HepG2 (cell line): ENCODE measurements around the gene P2RY11. TPM values are rescaled to one million over a fixed set of nuclear protein-coding genes. Genes with fewer than 3 reads are reported as not detected.

ENCODE experiments used
- ATAC-seq: fragments of 200-7000 bp; cut with Tn5 transposase; 3 replicates; pipeline ENCODE4 v1.9.1; 2020; ENCODE audit warnings: mild to moderate bottlenecking, moderate library complexity
- BruUV-seq: library from RNA; stranded (reverse); fragments of 400-500 nt; replicated peaks from 2 replicates; lab custom pipeline; 2021; lab: Mats Ljungman, UMichigan
- CTCF ChIA-PET: fragments of 300-600 bp; formaldehyde crosslinking; extraction: SDS; loops from one replicate; lab custom pipeline; 2021; ENCODE audit warnings: low total read pairs, inconsistent platforms, low intra/inter-chr PET ratio; lab: Yijun Ruan, JAX
- POLR2A ChIA-PET: fragments of 350-600 bp; sonication (Branson Sonifier 250); formaldehyde crosslinking; loops from one replicate; lab custom pipeline; 2020; ENCODE audit warnings: antibody characterized with exemption, inconsistent platforms; lab: Yijun Ruan, JAX
- DNase-seq: peaks from one replicate; pipeline ENCODE4 v3.0.0-alpha.2; 2015; ENCODE audit warnings: low spot score
- FAIRE-seq: peaks from 3 replicates; lab custom pipeline; 2011; peaks lifted over from hg19 to GRCh38; lab: Jason Lieb, UNC
- H2AFZ ChIP-seq: one replicate; pipeline ENCODE4 v1.6.1; 2011; ENCODE audit warnings: low read length, inconsistent platforms
- H3K27ac ChIP-seq: fragments of 300-600 bp; 3 replicates; pipeline ENCODE4 v1.8.0; 2011; ENCODE audit warnings: mixed run types, mild to moderate bottlenecking, mixed read lengths, low read length, inconsistent platforms; ENCODE audit not compliant: insufficient read depth; ENCODE audit errors: extremely low read length
- H3K27me3 ChIP-seq, 2 experiments: fragments of 200-600 bp in 1 of 2; 2 replicates in 1 of 2; 3 replicates in 1 of 2; pipeline versions ENCODE4 v1.6.0 to v1.8.0; 2011; ENCODE audit warnings: low read length in 2 of 2, mild to moderate bottlenecking in 2 of 2, moderate library complexity in 2 of 2, inconsistent platforms in 1 of 2; ENCODE audit not compliant: insufficient read depth in 2 of 2, control insufficient read depth in 1 of 2
- H3K36me3 ChIP-seq, 2 experiments: fragments of 200-600 bp in 1 of 2; replicated peaks in 1 of 2; 2 replicates in 1 of 2; 3 replicates in 1 of 2; pipeline versions ENCODE4 v1.5.1 to v1.8.0; 2011; ENCODE audit warnings: low read length in 2 of 2, inconsistent platforms in 1 of 2; ENCODE audit not compliant: insufficient read depth in 2 of 2, control insufficient read depth in 1 of 2
- H3K4me1 ChIP-seq: 2 replicates; pipeline ENCODE4 v1.5.1; 2012; ENCODE audit warnings: low read length, inconsistent platforms; ENCODE audit not compliant: insufficient read depth
- H3K4me2 ChIP-seq: 2 replicates; pipeline ENCODE4 v1.6.0; 2011; ENCODE audit warnings: low read depth, low read length, inconsistent platforms
- H3K4me3 ChIP-seq, 3 experiments: fragments of 200-600 bp in 1 of 3; sonication (generic), shearing (Covaris generic) in 1 of 3; replicated peaks in 1 of 3; 2 replicates each; pipeline ENCODE4 v1.5.1; 2011 to 2016; ENCODE audit warnings: low read length in 3 of 3, inconsistent platforms in 2 of 3, low read depth in 2 of 3, mild to moderate bottlenecking in 2 of 3, control low read depth in 1 of 3, mixed read lengths in 1 of 3; ENCODE audit not compliant: insufficient read depth in 1 of 3
- H3K79me2 ChIP-seq: one replicate; pipeline ENCODE4 v1.6.1; 2011; ENCODE audit warnings: low read length, inconsistent platforms; ENCODE audit not compliant: insufficient read depth
- H3K9ac ChIP-seq: 2 replicates; pipeline ENCODE4 v1.6.0; 2011; ENCODE audit warnings: mild to moderate bottlenecking, low read depth, low read length, inconsistent platforms; ENCODE audit not compliant: insufficient read depth
- H3K9me3 ChIP-seq: 2 replicates; pipeline ENCODE4 v1.5.1; 2012; ENCODE audit warnings: mild to moderate bottlenecking, low read length
- H4K20me1 ChIP-seq: 2 replicates; pipeline ENCODE4 v1.6.0; 2011; ENCODE audit warnings: inconsistent platforms, mild to moderate bottlenecking, low read length, moderate library complexity; ENCODE audit not compliant: insufficient read depth
- CBX2 ChIP-seq, 2 experiments: fragments of 200-600 bp in 1 of 2; sonication (generic); formaldehyde crosslinking in 1 of 2; IDR thresholded peaks; 2 replicates each; pipeline versions ENCODE4 v1.7.0 to v1.8.1; 2018 to 2022; ENCODE audit warnings: low read depth in 2 of 2, low read length in 1 of 2, mild to moderate bottlenecking in 1 of 2, missing genetic modification reagents in 1 of 2
- CENPX ChIP-seq: sonication (generic); formaldehyde crosslinking; IDR thresholded peaks from 2 replicates; pipeline ENCODE4 v1.9.0; 2021; ENCODE audit warnings: mild to moderate bottlenecking, missing genetic modification reagents, moderate library complexity
- DR1 ChIP-seq: sonication (generic); formaldehyde crosslinking; IDR thresholded peaks from 2 replicates; pipeline ENCODE4 v1.8.0; 2021; ENCODE audit warnings: mild to moderate bottlenecking, missing genetic modification reagents, inconsistent platforms
- FOXA3 ChIP-seq: IDR thresholded peaks from 2 replicates; pipeline ENCODE4 v1.6.1; 2016; ENCODE audit warnings: missing genetic modification reagents, missing compliant biosample characterization
- HNRNPLL ChIP-seq: fragments of 200-400 bp; formaldehyde crosslinking; IDR thresholded peaks from 2 replicates; pipeline ENCODE4 v1.6.1; 2017; ENCODE audit warnings: mild to moderate bottlenecking, low read depth, low read length; ENCODE audit not compliant: poor library complexity, severe bottlenecking
- KMT2A ChIP-seq: sonication (generic); formaldehyde crosslinking; IDR thresholded peaks from 2 replicates; pipeline ENCODE4 v1.4.0; 2020; ENCODE audit warnings: missing genetic modification reagents
- PHF5A ChIP-seq: IDR thresholded peaks from one replicate; pipeline ENCODE4 v1.6.1; 2018; ENCODE audit warnings: low read depth, missing genetic modification reagents; ENCODE audit not compliant: unreplicated experiment
- XRCC5 ChIP-seq: fragments of 200-400 bp; formaldehyde crosslinking; optimal IDR thresholded peaks from 2 replicates; pipeline ENCODE3; 2017; ENCODE audit warnings: mild to moderate bottlenecking, low read length
- ZNF629 ChIP-seq: sonication (generic); formaldehyde crosslinking; conservative IDR thresholded peaks from 2 replicates; pipeline ENCODE4 v1.5.0; 2020; ENCODE audit warnings: missing genetic modification reagents
- ZNF672 ChIP-seq: sonication (generic); formaldehyde crosslinking; IDR thresholded peaks from 2 replicates; pipeline ENCODE4 v1.8.1; 2022; ENCODE audit warnings: missing genetic modification reagents
- WGBS: methylation state at CpG from one replicate; pipeline ENCODE4 v1.1.6; 2017; ENCODE audit warnings: low lambda C conversion rate; 5-methylcytosine and 5-hydroxymethylcytosine counted together
- in situ Hi-C: cut with HindIII; loops from 2 replicates; pipeline ENCODE4 v1.10.0; 2017; ENCODE audit warnings: low pct_unique_long_range_greater_than_20kb; ENCODE audit not compliant: extremely low pct_ligation_motif_present
- intact Hi-C: fragments of 100-400 bp; cut with micrococcal nuclease; formaldehyde crosslinking; loops from one replicate; pipeline ENCODE4 v1.10.0; 2022; ENCODE audit not compliant: unreplicated experiment
- polyA plus RNA-seq, 8 experiments: library from polyadenylated mRNA; depleted of rRNA in 3 of 8; stranded (reverse) in 7 of 8; unstranded in 1 of 8; fragments of >200 nt; fragmentation: Illumina TruSeq in 4 of 8; extraction: Trizol in 4 of 8; gene quantifications; 2 replicates each; pipeline versions ENCODE4 v1.2.1 to v1.2.3, GENCODE V29; 2011 to 2016; ENCODE audit warnings: low read depth in 4 of 8, missing spikeins in 1 of 8, mixed read lengths in 1 of 8; ENCODE audit not compliant: insufficient read depth in 1 of 8
- total RNA-seq, 5 experiments: library from RNA; depleted of rRNA; stranded (reverse); fragments of >200 nt; fragmentation: Illumina TruSeq; extraction: Trizol; gene quantifications; 2 replicates each; pipeline ENCODE4 v1.2.3, GENCODE V29; 2016; ENCODE audit warnings: low read depth in 1 of 5
- TF ChIP-seq, protein P1 (sequence below): sonication (generic); formaldehyde crosslinking; IDR thresholded peaks from 2 replicates; pipeline ENCODE4 v1.5.0; 2020; ENCODE audit warnings: mild to moderate bottlenecking, missing genetic modification reagents, moderate library complexity
- TF ChIP-seq, protein P2 (sequence below): IDR thresholded peaks from 2 replicates; pipeline ENCODE4 v1.6.1; 2016; ENCODE audit warnings: low read depth, control low read depth
- TF ChIP-seq, protein P3 (sequence below): sonication (generic); formaldehyde crosslinking; IDR thresholded peaks from 2 replicates; pipeline ENCODE4 v1.4.0; 2020; ENCODE audit warnings: mild to moderate bottlenecking, missing genetic modification reagents
- TF ChIP-seq, protein P4 (sequence below): fragments of 450-650 bp; IDR thresholded peaks from 2 replicates; pipeline ENCODE4 v1.6.1; 2017; ENCODE audit warnings: mild to moderate bottlenecking

P2RY11 gene
- total and polyA plus RNA-seq, 2 of the 13 experiments (the other 11 are each of a cell fraction or from before 2014, with no cell fraction given), result 4.0 to 7.8 TPM

DNA sequence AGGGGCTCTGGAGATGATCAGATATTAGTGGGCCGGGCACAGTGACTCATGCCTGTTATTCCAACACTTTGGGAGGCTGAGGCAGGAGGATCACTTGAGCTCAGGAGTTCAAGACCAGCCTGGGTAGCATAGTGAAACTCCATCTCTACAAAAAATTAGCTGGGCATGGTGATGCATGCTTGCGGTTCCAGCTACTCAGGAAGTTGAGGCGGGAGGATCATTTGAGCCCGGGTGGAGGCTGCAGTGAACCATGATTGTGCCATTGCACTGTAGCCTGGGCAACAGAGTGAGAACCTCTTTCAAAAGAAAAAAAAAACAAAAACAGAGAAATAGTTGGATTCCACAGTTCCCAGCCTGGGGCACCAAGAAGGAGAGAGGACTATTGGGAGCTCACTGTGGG lies 43.3 kb upstream of the P2RY11 start:
- Histone ChIP-seq H3K36me3 (no peaks in the 10 kb centered on the region), H3K9me3 (no peaks in the 10 kb centered on the region)
- no peak for FAIRE-seq
- TF ChIP-seq, protein P1, sequence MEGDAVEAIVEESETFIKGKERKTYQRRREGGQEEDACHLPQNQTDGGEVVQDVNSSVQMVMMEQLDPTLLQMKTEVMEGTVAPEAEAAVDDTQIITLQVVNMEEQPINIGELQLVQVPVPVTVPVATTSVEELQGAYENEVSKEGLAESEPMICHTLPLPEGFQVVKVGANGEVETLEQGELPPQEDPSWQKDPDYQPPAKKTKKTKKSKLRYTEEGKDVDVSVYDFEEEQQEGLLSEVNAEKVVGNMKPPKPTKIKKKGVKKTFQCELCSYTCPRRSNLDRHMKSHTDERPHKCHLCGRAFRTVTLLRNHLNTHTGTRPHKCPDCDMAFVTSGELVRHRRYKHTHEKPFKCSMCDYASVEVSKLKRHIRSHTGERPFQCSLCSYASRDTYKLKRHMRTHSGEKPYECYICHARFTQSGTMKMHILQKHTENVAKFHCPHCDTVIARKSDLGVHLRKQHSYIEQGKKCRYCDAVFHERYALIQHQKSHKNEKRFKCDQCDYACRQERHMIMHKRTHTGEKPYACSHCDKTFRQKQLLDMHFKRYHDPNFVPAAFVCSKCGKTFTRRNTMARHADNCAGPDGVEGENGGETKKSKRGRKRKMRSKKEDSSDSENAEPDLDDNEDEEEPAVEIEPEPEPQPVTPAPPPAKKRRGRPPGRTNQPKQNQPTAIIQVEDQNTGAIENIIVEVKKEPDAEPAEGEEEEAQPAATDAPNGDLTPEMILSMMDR (CRISPR knock-in tag), result no peak
- TF ChIP-seq, protein P2, sequence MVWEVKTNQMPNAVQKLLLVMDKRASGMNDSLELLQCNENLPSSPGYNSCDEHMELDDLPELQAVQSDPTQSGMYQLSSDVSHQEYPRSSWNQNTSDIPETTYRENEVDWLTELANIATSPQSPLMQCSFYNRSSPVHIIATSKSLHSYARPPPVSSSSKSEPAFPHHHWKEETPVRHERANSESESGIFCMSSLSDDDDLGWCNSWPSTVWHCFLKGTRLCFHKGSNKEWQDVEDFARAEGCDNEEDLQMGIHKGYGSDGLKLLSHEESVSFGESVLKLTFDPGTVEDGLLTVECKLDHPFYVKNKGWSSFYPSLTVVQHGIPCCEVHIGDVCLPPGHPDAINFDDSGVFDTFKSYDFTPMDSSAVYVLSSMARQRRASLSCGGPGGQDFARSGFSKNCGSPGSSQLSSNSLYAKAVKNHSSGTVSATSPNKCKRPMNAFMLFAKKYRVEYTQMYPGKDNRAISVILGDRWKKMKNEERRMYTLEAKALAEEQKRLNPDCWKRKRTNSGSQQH (CRISPR knock-in tag), result no peak
- no peak for TF ChIP-seq PHF5A (CRISPR knock-in tag)
- no peak for TF ChIP-seq CBX2 (IDR thresholded peaks at IDR 0.05; ENCODE audit: low read depth, low read length)
- TF ChIP-seq CBX2 (CRISPR knock-in tag; IDR thresholded peaks at IDR 0.05; ENCODE audit: low read depth), result no peak
- TF ChIP-seq ZNF672 (CRISPR knock-in tag), result no peak
- TF ChIP-seq DR1, result no peak
- no peak for TF ChIP-seq CENPX (CRISPR knock-in tag)
- TF ChIP-seq FOXA3, result no peak
- no peak for TF ChIP-seq XRCC5
- no peak for TF ChIP-seq KMT2A (CRISPR knock-in tag)
- TF ChIP-seq HNRNPLL, result no peak
- TF ChIP-seq, protein P3, sequence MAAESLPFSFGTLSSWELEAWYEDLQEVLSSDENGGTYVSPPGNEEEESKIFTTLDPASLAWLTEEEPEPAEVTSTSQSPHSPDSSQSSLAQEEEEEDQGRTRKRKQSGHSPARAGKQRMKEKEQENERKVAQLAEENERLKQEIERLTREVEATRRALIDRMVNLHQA (CRISPR knock-in tag), result no peak
- no peak for TF ChIP-seq ZNF629 (CRISPR knock-in tag)
- TF ChIP-seq, protein P4, sequence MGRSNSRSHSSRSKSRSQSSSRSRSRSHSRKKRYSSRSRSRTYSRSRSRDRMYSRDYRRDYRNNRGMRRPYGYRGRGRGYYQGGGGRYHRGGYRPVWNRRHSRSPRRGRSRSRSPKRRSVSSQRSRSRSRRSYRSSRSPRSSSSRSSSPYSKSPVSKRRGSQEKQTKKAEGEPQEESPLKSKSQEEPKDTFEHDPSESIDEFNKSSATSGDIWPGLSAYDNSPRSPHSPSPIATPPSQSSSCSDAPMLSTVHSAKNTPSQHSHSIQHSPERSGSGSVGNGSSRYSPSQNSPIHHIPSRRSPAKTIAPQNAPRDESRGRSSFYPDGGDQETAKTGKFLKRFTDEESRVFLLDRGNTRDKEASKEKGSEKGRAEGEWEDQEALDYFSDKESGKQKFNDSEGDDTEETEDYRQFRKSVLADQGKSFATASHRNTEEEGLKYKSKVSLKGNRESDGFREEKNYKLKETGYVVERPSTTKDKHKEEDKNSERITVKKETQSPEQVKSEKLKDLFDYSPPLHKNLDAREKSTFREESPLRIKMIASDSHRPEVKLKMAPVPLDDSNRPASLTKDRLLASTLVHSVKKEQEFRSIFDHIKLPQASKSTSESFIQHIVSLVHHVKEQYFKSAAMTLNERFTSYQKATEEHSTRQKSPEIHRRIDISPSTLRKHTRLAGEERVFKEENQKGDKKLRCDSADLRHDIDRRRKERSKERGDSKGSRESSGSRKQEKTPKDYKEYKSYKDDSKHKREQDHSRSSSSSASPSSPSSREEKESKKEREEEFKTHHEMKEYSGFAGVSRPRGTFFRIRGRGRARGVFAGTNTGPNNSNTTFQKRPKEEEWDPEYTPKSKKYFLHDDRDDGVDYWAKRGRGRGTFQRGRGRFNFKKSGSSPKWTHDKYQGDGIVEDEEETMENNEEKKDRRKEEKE, result no peak
- TF ChIP-seq, all 625 proteins: peak for 0
- ATAC-seq (no peak), DNase-seq (no peak)
- Histone ChIP-seq H3K79me2 (no peaks in the 10 kb centered on the region), H3K4me1 (peaks cover 17% of the 10 kb centered on the region), H3K4me2 (no peak overlapping the region), H3K9ac (no peak overlapping the region), H2AFZ (no peak overlapping the region), H3K27me3 (peaks cover 0 to 8% of the 10 kb centered on the region in 2 experiments; a peak in 3 of 5 replicates), H3K27ac (no peak overlapping the region), H3K4me3 (no peak overlapping the region), H4K20me1 (no peaks in the 10 kb centered on the region)
- 0% methylated on average over 4 of the region's 4 CpGs for WGBS
- ChIA-PET CTCF (no interaction called here), POLR2A (no interaction called here)
- no TSS peak for BruUV-seq
- in situ Hi-C loops, result no loop called here
- intact Hi-C loops, result no loop called here
